Measurements from ENCODE around the gene PRRX1.

Gene PRRX1

DNA sequence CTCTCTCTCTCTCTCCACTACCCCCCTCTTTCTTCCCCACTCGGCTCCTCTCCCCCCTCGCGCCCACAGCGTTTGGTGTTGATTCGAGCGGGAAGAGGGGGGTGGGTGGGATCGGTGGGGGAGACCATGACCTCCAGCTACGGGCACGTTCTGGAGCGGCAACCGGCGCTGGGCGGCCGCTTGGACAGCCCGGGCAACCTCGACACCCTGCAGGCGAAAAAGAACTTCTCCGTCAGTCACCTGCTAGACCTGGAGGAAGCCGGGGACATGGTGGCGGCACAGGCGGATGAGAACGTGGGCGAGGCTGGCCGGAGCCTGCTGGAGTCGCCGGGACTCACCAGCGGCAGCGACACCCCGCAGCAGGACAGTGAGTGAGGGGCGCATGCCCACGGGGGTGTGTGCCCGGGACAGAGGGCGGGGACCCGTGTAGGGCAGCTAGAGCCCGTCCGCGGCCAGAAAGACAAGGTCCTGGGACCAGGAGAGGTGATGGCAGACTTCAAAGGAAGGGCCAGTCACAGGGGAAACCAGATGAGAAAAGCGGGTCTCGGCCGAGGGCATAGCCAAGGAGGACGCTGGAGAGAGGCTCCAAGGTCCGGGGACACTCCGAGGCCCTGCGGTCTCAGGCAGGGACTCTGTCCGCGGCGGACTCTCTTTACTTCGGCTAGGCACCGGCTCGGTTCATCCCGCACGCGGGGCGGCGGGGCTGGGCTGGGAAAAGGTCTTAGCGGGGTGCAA is at the start of gene PRRX1:
Gene PRRX1, plus strand, starts transcription at position 39 of the 735 bp plus-strand sequence. Its CDS starts 88 bp downstream, at position 127.
- DNase-seq = no peak

DNA sequence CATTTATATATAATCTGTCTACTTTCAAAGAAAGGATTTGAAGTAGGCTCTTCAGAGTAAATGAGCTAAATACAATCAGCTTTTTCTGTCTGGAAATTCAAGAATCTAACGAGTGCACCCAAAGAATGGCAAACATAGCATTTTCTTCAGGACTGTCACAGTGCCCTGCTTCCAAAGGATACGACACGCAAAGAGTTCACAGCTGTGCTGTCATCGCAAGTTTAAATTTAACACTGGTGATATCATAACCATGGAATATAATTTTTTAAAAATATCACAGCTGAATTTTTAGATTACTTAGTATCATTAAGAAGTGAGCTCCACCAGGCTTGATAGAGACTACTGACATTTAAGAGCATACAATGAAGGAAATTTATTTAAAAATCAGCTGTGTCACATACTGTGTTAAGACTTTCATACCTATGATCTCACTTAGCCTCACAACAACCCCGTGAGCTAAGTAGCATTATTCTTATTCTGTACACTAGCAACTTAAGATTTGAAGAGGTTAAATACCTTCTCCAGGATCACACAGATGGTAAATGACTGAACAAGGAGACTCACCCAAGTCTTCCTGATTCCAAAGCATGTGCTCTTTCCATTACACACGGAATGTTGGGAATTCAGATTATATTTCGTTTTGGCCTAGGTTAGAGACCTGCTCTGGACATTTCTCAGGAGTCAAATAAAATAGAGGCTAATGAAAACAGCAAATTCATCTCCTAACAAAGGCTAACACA is 46.2 kb upstream of the PRRX1 start:
- no peak for DNase-seq

DNA sequence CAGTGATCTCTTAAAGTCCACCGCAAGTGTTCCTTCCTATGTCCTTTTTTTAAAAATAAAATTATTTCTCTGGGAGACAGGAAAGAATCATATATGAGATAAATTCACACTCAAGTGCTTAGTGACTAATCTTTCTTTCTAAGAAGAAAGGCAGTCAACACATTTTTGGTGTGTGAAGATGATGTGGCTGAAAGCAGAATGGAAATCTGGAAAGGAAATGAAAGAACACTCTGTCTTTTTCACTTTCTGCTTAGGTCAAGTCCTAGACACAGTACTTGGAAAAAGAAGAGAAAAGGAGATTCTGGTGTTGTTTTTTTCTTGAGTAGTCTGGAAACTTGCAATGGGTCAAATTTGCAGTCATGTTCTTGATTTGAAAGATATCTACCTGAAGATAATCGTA is 45.5 kb upstream of the PRRX1 start:
- no peak for DNase-seq

DNA sequence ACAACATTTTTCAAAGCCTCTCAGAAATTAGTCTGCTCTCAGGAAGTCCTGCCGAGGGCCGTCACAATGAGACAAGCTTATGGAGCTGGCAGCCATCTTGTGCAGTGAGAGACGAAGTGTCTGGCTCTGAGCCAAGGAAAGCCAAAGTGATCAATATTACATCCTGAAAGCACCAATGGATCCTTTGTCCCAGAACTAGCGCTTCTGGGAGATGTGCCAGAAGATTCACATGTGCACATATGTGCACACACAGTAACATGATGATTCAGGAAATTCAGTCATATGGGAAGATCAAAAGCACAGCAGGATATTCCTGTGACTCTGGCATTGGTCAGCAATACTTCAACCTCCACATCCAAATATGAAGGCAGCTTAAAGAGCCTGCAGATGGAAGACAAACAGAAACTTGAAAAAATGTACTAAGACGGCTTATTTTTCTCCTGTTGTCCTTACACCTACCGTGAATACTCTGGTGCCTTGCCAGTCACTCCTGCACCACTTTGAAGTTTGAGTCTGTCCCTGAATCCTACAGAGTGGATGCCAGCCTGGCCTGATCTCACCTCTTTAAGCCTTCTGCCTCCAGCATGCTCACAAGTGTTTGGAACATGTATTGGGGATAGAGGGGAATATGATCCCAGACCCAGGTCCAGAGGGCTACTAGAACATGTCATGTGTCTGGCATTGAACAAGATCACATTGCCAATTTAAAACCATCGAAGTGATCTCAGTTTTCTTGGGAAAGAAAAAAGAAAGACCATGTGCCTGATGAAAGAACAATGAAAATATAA is 44.5 kb upstream of the PRRX1 start:
- DNase-seq = no peak

DNA sequence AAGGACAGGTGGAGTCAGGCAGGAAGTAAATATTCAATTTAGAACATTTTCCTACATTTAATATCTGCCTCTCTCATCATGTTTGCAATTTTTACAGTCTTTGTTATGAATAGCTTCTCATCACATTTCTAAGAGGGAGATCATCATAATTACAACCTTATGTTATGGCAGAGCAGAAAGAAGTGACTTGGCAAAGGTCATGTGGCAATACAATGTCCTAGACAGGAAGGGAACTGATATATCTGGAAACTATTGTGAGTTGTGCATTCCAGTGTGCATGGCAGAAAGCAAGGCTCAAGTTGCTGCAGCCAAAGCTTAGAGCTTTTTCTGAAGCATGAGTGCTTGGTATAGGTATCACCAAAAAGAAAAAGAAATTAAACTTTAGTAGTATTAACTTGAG is 43.8 kb upstream of the PRRX1 start:
- DNase-seq = no peak

DNA sequence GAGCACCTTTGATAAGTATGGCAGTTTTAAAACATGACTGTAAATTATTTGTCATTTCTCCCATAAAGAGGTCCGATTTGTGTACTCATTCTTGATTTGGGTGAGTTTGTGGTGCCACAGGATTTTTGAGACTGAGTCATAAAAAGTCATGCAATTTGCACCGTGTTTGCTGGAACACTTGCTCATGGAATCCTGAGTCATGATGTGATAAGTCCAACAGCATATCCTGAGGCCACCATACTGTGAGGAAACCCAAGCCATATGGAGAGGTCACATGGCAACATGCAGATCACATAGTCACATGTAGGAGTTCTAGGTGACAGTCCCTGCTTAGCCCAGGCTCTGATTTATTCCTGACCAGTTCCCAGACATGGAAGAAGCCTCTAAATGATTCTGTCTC is 40.8 kb upstream of the PRRX1 start:
- no peak for DNase-seq

DNA sequence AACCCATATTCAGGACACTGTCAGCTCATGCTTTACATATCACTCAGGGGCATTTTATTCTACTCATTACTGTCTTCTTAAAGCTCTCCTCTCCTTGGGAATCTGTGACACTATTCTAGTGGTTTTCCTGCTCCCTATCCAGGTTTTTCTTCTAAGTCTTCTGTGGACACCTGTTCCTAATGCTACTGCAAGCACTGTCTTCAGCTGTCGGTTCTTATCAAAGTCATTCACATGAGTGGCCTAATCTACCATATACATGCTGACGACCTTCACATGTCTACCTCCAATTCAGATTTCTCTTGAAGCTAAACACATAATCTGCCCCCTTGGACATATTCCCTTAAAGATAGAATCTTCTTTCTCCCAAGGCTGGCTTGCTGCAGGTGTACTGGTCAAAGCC is 39.8 kb upstream of the PRRX1 start:
- DNase-seq = no peak

DNA sequence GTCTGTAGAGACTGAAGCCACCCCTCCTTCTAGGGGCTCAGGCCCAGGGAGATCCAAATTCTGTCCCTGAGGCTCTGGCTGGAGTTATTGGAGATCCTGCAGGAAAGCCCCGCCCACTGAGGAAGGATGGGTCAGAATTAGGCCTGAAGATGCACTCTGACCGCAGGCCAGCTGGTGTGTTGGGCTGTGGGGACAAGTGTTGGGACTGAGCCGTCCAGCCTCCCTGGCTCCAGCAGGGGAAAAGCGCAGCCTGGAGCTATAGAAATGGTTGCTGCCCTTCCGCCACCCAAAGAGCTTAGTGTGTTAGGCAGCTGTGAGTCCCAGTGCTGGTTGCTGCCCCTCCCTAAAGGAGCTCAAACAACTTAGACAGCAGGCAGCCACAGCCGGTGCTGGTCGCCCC is 33.0 kb upstream of the PRRX1 start:
- DNase-seq = no peak

DNA sequence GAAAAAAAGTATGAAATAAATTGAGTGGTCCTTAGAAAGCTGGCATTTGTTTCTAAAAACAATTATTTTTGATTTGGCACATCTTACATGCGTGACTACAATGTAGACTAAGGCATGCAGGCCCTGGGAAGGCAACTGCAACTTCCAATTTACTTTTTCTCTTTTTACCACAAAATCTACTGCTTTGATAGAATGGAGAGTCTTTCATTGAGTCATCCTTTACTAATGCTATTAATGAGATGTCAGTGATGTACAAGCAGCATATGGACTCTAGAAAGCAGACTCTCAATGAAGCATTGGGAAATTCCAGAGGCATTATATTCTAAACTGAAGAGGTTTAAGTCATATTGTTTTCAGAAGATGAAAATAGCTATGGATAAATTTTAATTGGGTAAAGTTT is 29.6 kb upstream of the PRRX1 start:
- no peak for DNase-seq

DNA sequence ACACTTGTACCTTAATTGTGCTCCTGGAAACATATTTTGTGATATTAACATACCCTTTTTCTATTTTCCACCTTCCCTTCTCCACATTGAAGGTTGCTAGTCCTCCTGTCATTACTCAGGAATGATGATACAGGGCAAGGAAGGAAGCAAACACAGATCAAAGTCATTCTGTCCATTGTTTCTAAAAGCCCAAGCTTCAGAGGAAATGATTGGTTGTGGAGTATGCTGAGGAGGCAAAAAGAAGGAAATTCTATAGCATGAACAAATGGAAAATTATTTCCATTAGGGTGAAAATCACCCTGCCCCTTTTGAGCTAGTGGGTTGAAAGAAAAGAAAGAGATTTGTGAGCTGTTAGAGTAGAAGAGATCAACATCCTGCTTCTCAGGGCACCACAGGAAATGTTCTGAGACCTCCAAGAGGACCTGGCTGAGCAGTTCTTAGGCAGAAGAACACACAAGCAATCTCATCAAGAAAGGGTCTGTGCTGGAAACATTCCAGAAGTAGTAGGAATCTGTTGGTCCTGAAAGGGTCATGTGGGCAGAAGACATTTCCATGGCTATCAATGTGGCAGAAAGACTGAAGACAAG is 29.0 kb upstream of the PRRX1 start:
- DNase-seq = no peak

DNA sequence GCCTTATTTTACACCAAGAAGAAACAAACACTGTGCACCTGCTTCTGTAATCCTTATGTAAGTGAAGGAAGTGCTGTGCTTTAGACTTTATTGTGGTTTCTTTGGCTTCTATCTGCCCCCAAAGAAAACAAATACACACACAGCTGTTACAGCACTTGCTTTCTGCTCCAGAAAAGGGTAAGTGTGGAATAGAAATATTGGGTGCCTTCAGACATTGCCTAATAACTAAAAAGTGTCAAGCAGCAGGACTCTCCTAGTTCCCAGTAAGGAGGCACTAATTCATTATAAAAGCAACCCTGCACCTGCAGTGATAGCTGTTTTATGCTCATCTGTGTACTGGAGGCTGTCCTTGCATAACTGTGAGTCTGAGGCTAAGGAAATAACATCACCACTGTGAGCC is 23.4 kb upstream of the PRRX1 start:
- DNase-seq = no peak

DNA sequence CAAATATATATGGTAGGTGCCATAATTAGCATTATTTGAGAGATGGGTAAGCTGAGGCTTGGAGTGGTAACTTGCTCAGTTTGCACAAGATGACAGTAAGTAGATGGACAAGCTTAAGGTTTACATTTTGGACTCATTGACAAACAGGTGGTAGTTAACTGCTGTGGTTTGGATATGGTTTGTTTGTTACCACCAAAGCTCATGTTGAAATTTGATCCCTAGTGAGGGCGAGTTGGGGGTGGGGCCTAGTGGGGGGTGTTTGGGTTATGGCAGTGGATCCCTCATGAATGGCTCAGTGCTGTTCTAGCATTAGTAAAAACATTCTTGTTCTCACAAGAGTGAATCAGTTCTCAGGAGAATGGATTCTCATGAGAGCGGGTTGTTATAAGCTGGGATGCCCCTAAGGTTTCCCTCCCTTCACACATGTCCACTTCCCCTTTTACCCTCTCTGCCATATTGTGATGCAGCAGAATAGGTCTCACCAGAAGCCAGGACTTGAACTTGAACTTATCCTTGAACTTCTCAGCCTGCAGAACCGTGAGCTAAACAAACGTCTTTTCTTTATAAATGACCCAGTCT is 6.6 kb upstream of the PRRX1 start:
- no peak for DNase-seq

DNA sequence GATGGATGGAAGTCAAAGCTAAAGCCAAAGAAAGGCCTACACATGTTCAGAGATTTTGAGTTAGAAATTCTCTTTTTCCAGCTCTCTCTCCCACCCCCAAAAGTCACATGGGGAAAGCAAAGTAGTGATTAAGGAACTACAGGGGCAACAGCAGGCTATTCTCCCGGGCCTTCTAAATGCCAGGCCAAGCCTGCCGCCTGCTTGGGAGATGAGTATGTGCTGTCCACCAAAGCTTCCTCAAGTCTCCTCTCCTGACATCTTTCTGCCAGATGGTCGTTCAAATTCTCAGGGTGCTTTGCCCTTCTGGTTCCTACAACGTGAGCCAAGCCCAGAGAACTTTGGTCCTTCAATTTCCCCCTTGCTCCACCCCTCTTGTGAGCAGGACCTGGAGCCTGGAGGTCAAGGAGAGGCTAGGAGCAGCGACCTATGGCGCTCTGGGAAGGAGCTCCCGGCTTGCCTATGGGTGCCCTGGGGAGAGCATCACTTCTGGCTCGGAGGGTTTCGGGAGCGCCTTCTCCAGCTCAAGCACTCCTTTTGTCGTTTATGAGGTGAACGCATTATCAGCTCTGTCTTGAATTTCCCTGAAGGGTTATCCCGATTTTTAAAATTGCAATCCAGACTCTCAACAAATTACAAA is 4.4 kb upstream of the PRRX1 start:
- no peak for DNase-seq

DNA sequence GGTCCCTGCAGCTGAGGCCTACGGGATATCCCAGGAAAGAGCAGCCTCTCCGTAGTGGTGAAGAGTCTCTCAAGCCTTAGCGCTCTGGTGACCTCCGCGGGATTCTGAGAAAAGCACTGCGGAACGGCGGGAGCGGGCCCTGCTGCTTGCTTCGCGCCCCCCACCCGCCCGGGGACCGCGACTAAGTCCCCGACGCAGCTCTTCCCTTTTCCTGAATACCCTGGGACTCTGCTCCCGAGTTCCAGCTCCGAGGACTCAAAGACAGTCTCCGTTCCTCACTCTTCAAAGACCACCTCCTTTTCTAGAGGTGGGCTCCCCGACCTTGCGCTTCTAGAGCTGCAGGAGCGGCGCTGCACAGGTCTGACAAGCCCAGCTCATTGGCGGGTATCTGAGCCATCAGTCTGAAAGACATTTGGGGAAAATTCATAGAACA is 3.6 kb upstream of the PRRX1 start:
- DNase-seq = no peak

DNA sequence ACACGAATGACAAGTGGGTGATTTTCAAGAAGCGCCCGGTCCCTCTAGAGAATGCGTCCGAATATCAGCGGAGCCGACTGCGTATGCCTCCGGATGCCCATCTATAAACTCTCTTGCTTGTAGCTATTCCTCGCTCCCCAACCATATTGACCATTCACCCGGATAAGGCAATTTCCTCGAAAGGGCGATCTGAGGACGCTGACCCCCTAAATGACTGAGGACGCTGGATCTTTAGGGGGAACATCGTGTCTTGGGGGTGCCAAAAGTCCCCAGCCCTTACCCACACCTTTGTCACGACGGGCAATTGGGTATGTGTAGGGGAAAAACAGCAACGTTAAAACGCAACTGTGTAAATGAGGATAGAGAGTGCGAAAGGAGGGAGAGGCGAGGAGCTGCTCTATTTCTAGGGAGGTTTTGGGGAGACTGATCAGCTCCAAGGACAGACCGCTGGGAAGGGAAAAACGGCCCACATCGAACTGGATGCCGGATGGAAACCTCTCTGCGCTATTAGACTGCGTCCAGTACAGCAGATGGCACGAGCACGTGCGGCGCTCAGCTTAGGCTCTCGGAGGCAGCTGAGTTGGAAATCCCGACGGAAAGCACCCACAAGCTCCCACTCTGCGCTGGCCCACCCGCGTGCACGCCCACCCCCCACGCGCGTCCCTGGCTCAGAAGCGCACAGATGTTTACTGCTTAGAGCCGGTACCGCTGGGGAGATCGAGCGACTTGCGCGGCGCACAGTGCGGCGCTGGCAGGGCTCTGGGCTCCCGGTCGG is 2.9 kb upstream of the PRRX1 start:
- no peak for DNase-seq

DNA sequence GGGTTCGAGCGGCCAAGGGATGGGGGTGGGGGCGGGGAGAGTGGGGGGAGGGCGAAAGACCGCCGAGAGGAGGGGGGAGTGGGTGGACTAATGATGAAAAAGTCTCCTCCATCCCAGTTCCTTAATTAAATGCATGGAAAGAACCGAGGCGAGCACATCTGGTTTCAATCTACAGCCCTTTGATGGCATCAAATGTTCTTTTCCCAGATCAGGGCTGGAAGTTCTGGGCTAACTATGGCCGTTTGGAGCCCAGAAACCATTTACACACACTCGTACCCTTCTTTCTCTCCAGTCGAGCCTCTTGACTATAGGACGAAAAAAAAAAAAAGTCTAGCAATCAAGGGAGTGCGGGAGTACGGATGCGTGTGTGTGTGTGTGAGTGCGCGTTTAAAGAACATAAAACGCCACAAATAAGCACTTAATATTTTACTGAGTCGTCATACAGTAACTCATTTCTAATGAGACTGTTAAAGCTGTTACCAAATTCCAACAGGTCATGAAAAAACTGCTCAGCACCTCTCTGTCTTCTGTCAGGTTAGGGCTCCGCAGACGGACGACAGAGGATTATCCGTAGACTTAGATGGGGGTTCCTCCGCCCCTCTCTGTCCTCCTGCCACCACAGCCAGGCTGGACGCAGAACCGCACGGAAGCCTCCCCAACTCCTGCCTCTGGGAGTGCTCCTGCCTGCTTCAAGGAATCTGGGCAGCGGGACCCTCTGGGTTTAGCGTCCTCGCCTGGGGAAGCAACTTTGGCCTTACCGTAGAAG is 2.1 kb upstream of the PRRX1 start:
- DNase-seq = no peak

DNA sequence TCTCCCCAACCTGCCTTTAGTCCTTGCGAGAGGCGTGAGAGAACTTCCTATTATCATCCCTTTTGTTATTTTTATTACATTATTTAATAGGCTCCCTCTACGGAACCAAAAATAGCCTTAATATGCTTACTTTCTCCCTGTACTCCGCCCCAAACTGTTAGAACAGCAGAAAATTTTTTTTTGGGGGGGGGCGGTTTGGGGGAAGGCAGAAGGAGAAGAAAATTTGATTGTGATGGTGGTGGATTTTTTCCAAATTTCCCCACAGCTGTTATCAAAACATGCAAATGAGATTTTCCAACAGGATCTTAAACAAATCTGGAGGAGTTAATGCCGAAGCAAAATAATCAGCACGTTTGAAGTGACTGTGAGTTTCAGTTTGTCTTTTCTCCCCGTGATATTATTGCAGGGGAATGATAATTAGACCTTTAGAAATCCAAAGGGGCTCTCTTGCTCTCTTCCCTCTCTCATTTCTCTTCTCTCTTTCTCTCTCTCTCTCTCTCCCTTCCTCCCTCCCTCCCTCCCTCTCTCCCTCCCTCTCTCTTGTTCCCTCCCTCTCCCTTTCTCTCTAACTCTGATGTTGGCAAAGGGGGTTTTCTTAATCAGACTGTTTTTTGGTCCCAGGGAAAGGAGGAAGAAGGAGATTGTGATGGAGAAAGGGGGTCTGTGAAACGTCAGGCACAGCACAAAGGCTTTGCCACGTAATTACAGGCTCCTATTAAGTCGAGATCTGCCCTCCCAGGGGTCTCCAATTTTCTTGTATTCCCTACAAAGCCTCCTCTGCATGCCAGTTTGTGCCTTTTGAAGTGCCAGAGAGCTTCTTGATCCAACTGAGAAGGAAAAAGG is 1.1 kb upstream of the PRRX1 start:
- DNase-seq = no peak

DNA sequence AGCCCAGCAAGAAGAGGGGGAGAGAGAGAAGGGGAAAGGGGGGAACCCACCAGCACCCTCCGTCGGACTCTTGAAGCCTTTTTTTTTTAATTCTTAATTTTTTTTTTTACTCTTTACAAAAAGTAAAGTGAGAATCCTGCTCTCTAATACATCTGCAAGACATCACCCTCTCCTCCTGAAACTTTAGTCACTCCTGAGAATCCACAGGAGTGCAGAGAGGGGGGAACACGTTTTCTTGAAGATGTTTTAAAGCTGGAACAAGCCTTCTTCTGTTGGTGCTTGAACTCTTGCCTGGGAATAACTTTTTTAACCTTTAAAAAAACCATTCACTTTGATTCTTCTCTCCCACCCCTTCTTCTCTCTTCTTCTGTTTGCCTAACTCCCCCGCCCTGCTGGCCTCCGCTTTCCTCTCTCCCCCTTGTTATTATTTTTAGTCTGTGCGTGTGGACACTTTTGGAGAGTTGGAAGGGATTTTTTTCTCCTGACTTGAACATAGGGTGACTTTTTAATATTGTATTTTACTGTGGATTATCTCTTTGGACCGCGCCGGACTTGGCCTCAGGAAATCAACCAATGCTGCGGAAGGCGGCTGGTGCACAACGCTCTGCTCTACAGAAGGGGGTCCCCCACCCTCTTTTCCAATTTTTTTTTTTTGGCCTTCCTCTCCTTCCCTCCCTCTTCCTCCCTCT is 383 bp upstream of the PRRX1 start:
- DNase-seq = no peak

Data from activated CD4-positive, alpha-beta T cell treated with anti-CD3 and anti-CD28 coated beads for 4 hours (primary cell).